ENCODE results near the gene SYCE1. TPM values are rescaled to one million over a fixed set of nuclear protein-coding genes. Genes with fewer than 3 reads are reported as not detected.

SYCE1 gene
- total RNA-seq, 4 donors from 2014 or later, result 1.8 TPM; not detected in 3

DNA sequence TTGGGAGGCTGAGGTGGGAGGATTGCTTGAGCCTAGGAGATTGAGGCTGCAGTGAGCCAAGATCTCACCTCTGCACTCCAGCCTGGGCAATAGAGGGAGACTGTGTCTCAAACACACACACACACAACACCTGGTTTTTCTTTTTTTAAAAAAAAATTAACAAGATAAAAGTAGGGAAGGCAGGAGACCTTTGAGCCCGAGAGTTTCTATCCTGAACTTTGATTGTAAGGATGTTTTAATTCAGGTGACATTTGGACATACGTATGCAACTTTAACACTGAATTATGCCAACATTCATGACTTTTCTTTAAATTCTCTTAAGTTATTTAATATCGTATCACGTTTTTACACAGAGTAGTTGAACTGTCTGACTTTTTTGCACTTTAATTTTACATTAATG is 49.9 kb downstream of the SYCE1 start:
- intact Hi-C loops (cut with DNase I), result no loop called here
- Histone ChIP-seq H3K9me3 (no peaks in the 10 kb centered on the region), H3K4me3 (no peak overlapping the region), H3K4me1 (peaks cover 0 to 10% (median 4%) of the 10 kb centered on the region in 3 donors), H3K27me3 (no peaks in the 10 kb centered on the region), H3K27ac (no peak overlapping the region), H3K36me3 (peaks cover 0 to 26% (median 0%) of the 10 kb centered on the region in 3 donors)
- DNase-seq, result no peak
- WGBS, 2 donors, result 75 to 77% methylated on average over 4 of the region's 4 CpGs
- TF ChIP-seq POLR2A (IDR thresholded peaks at IDR 0.05), result no peak
- no peak for TF ChIP-seq CTCF (IDR thresholded peaks at IDR 0.05)

GRCh38 chr10:133511907-133512528 is 53.4 kb downstream of the SYCE1 start:
- Histone ChIP-seq H3K27me3 (no peaks in the 10 kb centered on the region), H3K27ac (no peak overlapping the region), H3K36me3 (peaks cover 0 to 52% (median 0%) of the 10 kb centered on the region in 3 donors), H3K4me3 (no peak overlapping the region), H3K9me3 (peaks cover 0 to 8% (median 0%) of the 10 kb centered on the region in 3 donors), H3K4me1 (no peaks in the 10 kb centered on the region)
- no peak for DNase-seq
- intact Hi-C loops (cut with DNase I), result no loop called here
- TF ChIP-seq CTCF (IDR thresholded peaks at IDR 0.05), result no peak
- 51 to 57% methylated on average over 4 of the region's 4 CpGs for WGBS, 2 donors

DNA sequence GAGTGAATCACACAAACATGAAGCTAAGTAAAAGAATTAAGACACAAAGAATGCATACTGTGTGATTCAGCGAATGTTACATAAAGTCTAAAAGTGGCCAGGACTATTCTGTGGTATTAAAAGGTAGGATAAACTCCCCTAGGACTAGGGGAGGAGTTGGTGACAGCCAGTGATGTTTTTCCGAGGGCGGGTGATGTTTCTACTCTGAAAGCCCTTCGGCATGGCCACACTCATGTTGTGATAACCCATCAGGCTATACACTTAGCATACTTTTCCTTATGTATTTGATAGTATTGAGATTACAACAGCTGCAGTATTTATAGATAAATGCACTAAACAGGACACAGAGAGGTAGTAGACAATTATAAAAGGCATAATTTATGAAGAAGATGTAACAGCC is 54.0 kb downstream of the SYCE1 start:
- TF ChIP-seq POLR2A (IDR thresholded peaks at IDR 0.05) (no peak), CTCF (IDR thresholded peaks at IDR 0.05) (no peak)
- WGBS, 2 donors, result 77 to 80% methylated on average over 4 of the region's 4 CpGs
- peaks cover 0 to 58% (median 0%) of the 10 kb centered on the region in 3 donors for H3K36me3 ChIP-seq
- peaks cover 0 to 8% (median 0%) of the 10 kb centered on the region in 3 donors for H3K9me3 ChIP-seq
- no peaks in the 10 kb centered on the region for H3K27me3 ChIP-seq
- no peak for DNase-seq
- H3K4me1 ChIP-seq, result no peaks in the 10 kb centered on the region
- intact Hi-C loops (cut with DNase I), result no loop called here
- no peak overlapping the region for H3K4me3 ChIP-seq
- H3K27ac ChIP-seq, result no peak overlapping the region

DNA sequence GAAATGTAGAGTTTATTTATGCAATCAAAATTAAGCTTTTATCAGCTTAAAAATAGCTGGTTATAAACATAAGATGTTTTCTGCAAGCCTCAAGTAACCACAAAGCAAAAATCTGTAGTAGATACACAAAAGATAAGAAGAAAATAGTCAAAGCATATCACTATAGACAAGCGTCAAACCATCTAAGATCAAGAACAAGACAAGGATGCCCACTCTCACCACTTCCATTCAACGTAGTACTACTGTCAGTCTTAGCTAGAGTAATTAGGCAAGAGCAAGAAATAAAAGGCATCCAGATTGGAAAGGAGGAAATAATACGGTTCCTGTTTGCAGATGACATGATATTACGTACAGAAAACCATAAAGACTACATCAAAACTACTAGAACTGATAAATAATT is 55.7 kb downstream of the SYCE1 start:
- WGBS, 2 donors, result 69 to 72% methylated on average over 4 of the region's 4 CpGs
- intact Hi-C loops (cut with DNase I), result no loop called here

More for the DNA sequence above, 55.7 kb downstream of the SYCE1 start:
- TF ChIP-seq CTCF (IDR thresholded peaks at IDR 0.05), result no peak
- no peak for TF ChIP-seq POLR2A (IDR thresholded peaks at IDR 0.05)
- Histone ChIP-seq H3K27ac (no peak overlapping the region), H3K4me1 (no peaks in the 10 kb centered on the region), H3K36me3 (peaks cover 0 to 62% (median 0%) of the 10 kb centered on the region in 3 donors), H3K9me3 (peaks cover 0 to 8% (median 0%) of the 10 kb centered on the region in 3 donors), H3K4me3 (no peak overlapping the region), H3K27me3 (no peaks in the 10 kb centered on the region)
- DNase-seq, result no peak

Other genes with a start within 250 kb of the SYCE1 start
- gene CALY, start 228.7 kb downstream of the SYCE1 start, total RNA-seq, result not detected
- not detected for gene PRAP1, start 218.2 kb downstream of the SYCE1 start, total RNA-seq
- 10 to 100 TPM in 2 of 4 donors, 1 to 10 TPM in 2; 6.7 to 17.7 (median 12.5) TPM for gene FUOM, start 207.6 kb downstream of the SYCE1 start, total RNA-seq
- 100 to 1,000 TPM in 2 of 4 donors, 10 to 100 TPM in 2; 75.0 to 115 (median 99.2) TPM for gene ECHS1, start 192.2 kb downstream of the SYCE1 start, total RNA-seq
- gene PAOX, start 186.3 kb downstream of the SYCE1 start, total RNA-seq, result 10 to 100 TPM; 11.5 to 16.6 (median 15.9) TPM
- 10 to 100 TPM; 24.6 to 32.8 (median 27.1) TPM for gene MTG1, start 171.4 kb downstream of the SYCE1 start, total RNA-seq
- gene SPRN, start 141.0 kb downstream of the SYCE1 start, total RNA-seq, result not detected
- 1 to 10 TPM in 1 of 4 donors, under 1 TPM in 3; 0.06 to 2.5 (median 0.35) TPM for gene SCART1, start 111.6 kb downstream of the SYCE1 start, total RNA-seq
- 10 to 100 TPM in 2 of 4 donors, 1 to 10 TPM in 2; 3.1 to 26.9 (median 10.5) TPM for gene CYP2E1, start 38.2 kb downstream of the SYCE1 start, total RNA-seq
- not detected for gene FRG2B, start 61.2 kb upstream of the SYCE1 start, total RNA-seq